ENCODE data around the gene SSX2.
"Not testable (repeated sequence)": the region's sequence is repeated elsewhere in the genome, so short reads cannot be mapped to it uniquely, and the experiment has no call there.

Gene SSX2

GRCh38 chrX:52707078-52707477 is at the start of gene SSX2:
SSX2 (minus strand) TSS chrX:52707178; CDS start chrX:52705749, 1,429 bp downstream.
- not testable (repeated sequence) for DNase-seq (ENCODE audit: insufficient read length, low spot score); FAIRE-seq

- DNase-seq (ENCODE audit: insufficient read length, low spot score); FAIRE-seq: not testable (repeated sequence)
Measured at GRCh38 chrX:52750952-52751351, 44.0 kb upstream of the SSX2 start, which contains the start of gene SSX2B. SSX2B (plus strand) TSS chrX:52751252; CDS start chrX:52752681, 1,429 bp downstream.

- not testable (repeated sequence) for FAIRE-seq; DNase-seq (ENCODE audit: insufficient read length, low spot score)
Measured at GRCh38 chrX:52692034-52692433, 14.9 kb downstream of the SSX2 start.

GRCh38 chrX:52662218-52662617 is 44.8 kb downstream of the SSX2 start:
- not testable (repeated sequence) for FAIRE-seq

GRCh38 chrX:52655475-52655874 is 51.5 kb downstream of the SSX2 start:
- DNase-seq (ENCODE audit: insufficient read length, low spot score); FAIRE-seq: not testable (repeated sequence)

More at GRCh38 chrX:52662218-52662617, 44.8 kb downstream of the SSX2 start:
- DNase-seq (ENCODE audit: insufficient read length, low spot score): not testable (repeated sequence)

GRCh38 chrX:52654800-52655199 is 52.2 kb downstream of the SSX2 start, which contains the start of gene SSX7:
SSX7 (minus strand) TSS chrX:52654900; CDS start chrX:52653472, 1,428 bp downstream.
- DNase-seq (ENCODE audit: insufficient read length, low spot score): not testable (repeated sequence)

GRCh38 chrX:52650676-52651075 is 56.3 kb downstream of the SSX2 start:
- FAIRE-seq; DNase-seq (ENCODE audit: insufficient read length, low spot score): not testable (repeated sequence)

More at GRCh38 chrX:52654800-52655199, 52.2 kb downstream of the SSX2 start, which contains the start of gene SSX7:
- FAIRE-seq: not testable (repeated sequence)

GRCh38 chrX:52648956-52649355 is 58.0 kb downstream of the SSX2 start:
- not testable (repeated sequence) for FAIRE-seq; DNase-seq (ENCODE audit: insufficient read length, low spot score)

Data from GM19239 (cell line).